Measurements from ENCODE around the gene ACOXL. TPM values are rescaled to one million over a fixed set of nuclear protein-coding genes. Genes with fewer than 3 reads are reported as not detected.

The ACOXL gene
- total RNA-seq, 1 donor from 2014 or later: not detected

GRCh38 chr2:111117598-111118480 lies 385.5 kb downstream of the ACOXL start:
- DNase-seq (ENCODE audit: low spot score in 2 of 2) (peak; percentile 30 to 39), FAIRE-seq (no peak)

- DNase-seq (ENCODE audit: low spot score in 2 of 2): peak in 1 of 2 donors; percentile 25
- FAIRE-seq: no peak
These were observed 386.2 kb downstream of the ACOXL start for GRCh38 chr2:111118481-111118980.

GRCh38 chr2:111118981-111119821 lies 386.8 kb downstream of the ACOXL start:
- DNase-seq (ENCODE audit: low spot score in 2 of 2) (peak in 1 of 2 donors; percentile 16), FAIRE-seq (no peak)

- no peak for FAIRE-seq
- peak in 1 of 2 donors; percentile 19 for DNase-seq (ENCODE audit: low spot score in 2 of 2)
These were observed 387.5 kb downstream of the ACOXL start for GRCh38 chr2:111119822-111120252.

GRCh38 chr2:111120253-111121027 lies 388.1 kb downstream of the ACOXL start, which contains the start of gene BCL2L11:
Gene BCL2L11 (plus strand): TSS chr2:111120914. CDS start chr2:111123746, 2,832 bp downstream.
- FAIRE-seq (no peak), DNase-seq (ENCODE audit: low spot score in 2 of 2) (peak; percentile 87 to 91)

- FAIRE-seq (no peak), DNase-seq (ENCODE audit: low spot score in 2 of 2) (peak in 1 of 2 donors; percentile 50)
These were observed 388.9 kb downstream of the ACOXL start for GRCh38 chr2:111121028-111121827.

- FAIRE-seq (no peak), DNase-seq (ENCODE audit: low spot score in 2 of 2) (peak; percentile 84 to 92)
These were observed 389.7 kb downstream of the ACOXL start for GRCh38 chr2:111121828-111122630.

GRCh38 chr2:111122631-111123421 lies 390.5 kb downstream of the ACOXL start:
- DNase-seq (ENCODE audit: low spot score in 2 of 2) (peak; percentile 54 to 63), FAIRE-seq (no peak)

GRCh38 chr2:111123751-111124150 lies 391.4 kb downstream of the ACOXL start:
- FAIRE-seq (no peak), DNase-seq (ENCODE audit: low spot score in 2 of 2) (no peak)

- no peak for FAIRE-seq
- DNase-seq (ENCODE audit: low spot score in 2 of 2): no peak
These were observed 394.2 kb downstream of the ACOXL start for GRCh38 chr2:111126581-111126980.

- FAIRE-seq (no peak), DNase-seq (ENCODE audit: low spot score in 2 of 2) (no peak)
These were observed 395.0 kb downstream of the ACOXL start for GRCh38 chr2:111127351-111127750.

GRCh38 chr2:111128096-111128495 lies 395.7 kb downstream of the ACOXL start:
- FAIRE-seq (no peak), DNase-seq (ENCODE audit: low spot score in 2 of 2) (no peak)

GRCh38 chr2:111133603-111134002 lies 401.2 kb downstream of the ACOXL start:
- FAIRE-seq (no peak), DNase-seq (ENCODE audit: low spot score in 2 of 2) (no peak)

GRCh38 chr2:111134055-111134454 lies 401.7 kb downstream of the ACOXL start:
- FAIRE-seq: no peak

GRCh38 chr2:111135237-111135909 lies 403.0 kb downstream of the ACOXL start:
- DNase-seq (ENCODE audit: low spot score in 2 of 2): no peak

More at GRCh38 chr2:111134055-111134454, 401.7 kb downstream of the ACOXL start:
- no peak for DNase-seq (ENCODE audit: low spot score in 2 of 2)

GRCh38 chr2:111135910-111136297 lies 403.5 kb downstream of the ACOXL start:
- FAIRE-seq: no peak
- no peak for DNase-seq (ENCODE audit: low spot score in 2 of 2)

More at GRCh38 chr2:111135237-111135909, 403.0 kb downstream of the ACOXL start:
- no peak for FAIRE-seq

- no peak for FAIRE-seq
- DNase-seq (ENCODE audit: low spot score in 2 of 2): no peak
These were observed 406.5 kb downstream of the ACOXL start for GRCh38 chr2:111138839-111139238.

Data from frontal cortex (tissue), 4 donors.